ENCODE results near the gene TMEM240.
A peak's percentile ranks its signal among the peaks of the same experiment; 100 is the strongest.
"Not testable (repeated sequence)": the region's sequence is repeated elsewhere in the genome, so short reads cannot be mapped to it uniquely, and the experiment has no call there.

The TMEM240 gene

GRCh38 chr1:1540090-1540817, at the start of gene TMEM240:
TMEM240 (minus strand) TSS chr1:1540624; CDS start chr1:1540346, 278 bp downstream.
- DNase-seq = peak; percentile 29

- DNase-seq = no peak
Observed at GRCh38 chr1:1583347-1584010, 43.1 kb upstream of the TMEM240 start.

- DNase-seq = no peak
Observed at GRCh38 chr1:1582585-1583346, 42.3 kb upstream of the TMEM240 start.

- no peak for DNase-seq
Observed at GRCh38 chr1:1578371-1578940, 38.0 kb upstream of the TMEM240 start.

GRCh38 chr1:1577367-1578011, 37.1 kb upstream of the TMEM240 start:
- DNase-seq = no peak

GRCh38 chr1:1574721-1575537, 34.5 kb upstream of the TMEM240 start, which contains the start of gene SSU72:
SSU72 (minus strand) TSS chr1:1574863; CDS start chr1:1574557, 306 bp downstream.
- peak; percentile 92 for DNase-seq

GRCh38 chr1:1573843-1574720, 33.7 kb upstream of the TMEM240 start:
- DNase-seq = peak; percentile 74

GRCh38 chr1:1569341-1569740, 28.9 kb upstream of the TMEM240 start:
- no peak for DNase-seq

- no peak for DNase-seq
Observed at GRCh38 chr1:1567891-1568291, 27.5 kb upstream of the TMEM240 start.

- DNase-seq = no peak
Observed at GRCh38 chr1:1567152-1567875, 26.9 kb upstream of the TMEM240 start.

GRCh38 chr1:1565340-1565739, 24.9 kb upstream of the TMEM240 start:
- DNase-seq = no peak

- peak; percentile 51 for DNase-seq
Observed at GRCh38 chr1:1564268-1564667, 23.8 kb upstream of the TMEM240 start.

- DNase-seq = no peak
Observed at GRCh38 chr1:1563688-1564087, 23.3 kb upstream of the TMEM240 start.

- no peak for DNase-seq
Observed at GRCh38 chr1:1562556-1563195, 22.3 kb upstream of the TMEM240 start.

GRCh38 chr1:1561801-1562470, 21.5 kb upstream of the TMEM240 start:
- DNase-seq = no peak

GRCh38 chr1:1560178-1560577, 19.8 kb upstream of the TMEM240 start:
- DNase-seq = no peak

- no peak for DNase-seq
Observed at GRCh38 chr1:1559066-1559465, 18.6 kb upstream of the TMEM240 start.

GRCh38 chr1:1558591-1558990, 18.2 kb upstream of the TMEM240 start:
- no peak for DNase-seq

- DNase-seq = not testable (repeated sequence)
Observed at GRCh38 chr1:1557688-1558087, 17.3 kb upstream of the TMEM240 start.

All from hematopoietic multipotent progenitor cell treated with erythropoietin and hydrocortisone succinate and interleukin-3 and kit ligand, for 8 days (in vitro differentiated cells).